HG02884 (cell line): ENCODE data around the gene RPS18.

Experiments
- ATAC-seq: cut with Tn5 transposase; IDR thresholded peaks from one replicate; pipeline ENCODE4 v1.9.1; 2021; ENCODE audit warnings: mild to moderate bottlenecking, moderate library complexity; ENCODE audit not compliant: unreplicated experiment

The RPS18 gene

GRCh38 chr6:33289784-33290315 is 18.0 kb downstream of the RPS18 start:
- no peak for ATAC-seq

DNA sequence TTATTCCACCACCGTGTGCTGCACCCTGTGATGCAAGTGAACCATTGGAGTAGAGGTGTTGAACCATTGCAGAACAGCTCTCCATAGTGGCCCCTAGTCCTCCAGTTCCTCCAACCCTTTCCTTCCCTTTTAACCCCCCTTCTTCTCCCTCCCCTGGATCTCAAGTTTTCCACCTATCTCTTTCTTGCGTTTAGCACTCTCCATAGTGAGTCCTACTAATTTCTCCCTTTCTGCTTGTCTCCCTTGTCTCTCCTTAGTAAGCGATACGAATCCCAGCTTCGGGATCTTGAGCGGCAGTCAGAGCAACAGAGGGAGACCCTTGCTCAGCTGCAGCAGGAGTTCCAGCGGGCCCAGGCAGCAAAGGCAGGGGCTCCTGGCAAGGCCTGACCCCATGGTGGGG is 18.6 kb downstream of the RPS18 start:
- no peak for ATAC-seq

DNA sequence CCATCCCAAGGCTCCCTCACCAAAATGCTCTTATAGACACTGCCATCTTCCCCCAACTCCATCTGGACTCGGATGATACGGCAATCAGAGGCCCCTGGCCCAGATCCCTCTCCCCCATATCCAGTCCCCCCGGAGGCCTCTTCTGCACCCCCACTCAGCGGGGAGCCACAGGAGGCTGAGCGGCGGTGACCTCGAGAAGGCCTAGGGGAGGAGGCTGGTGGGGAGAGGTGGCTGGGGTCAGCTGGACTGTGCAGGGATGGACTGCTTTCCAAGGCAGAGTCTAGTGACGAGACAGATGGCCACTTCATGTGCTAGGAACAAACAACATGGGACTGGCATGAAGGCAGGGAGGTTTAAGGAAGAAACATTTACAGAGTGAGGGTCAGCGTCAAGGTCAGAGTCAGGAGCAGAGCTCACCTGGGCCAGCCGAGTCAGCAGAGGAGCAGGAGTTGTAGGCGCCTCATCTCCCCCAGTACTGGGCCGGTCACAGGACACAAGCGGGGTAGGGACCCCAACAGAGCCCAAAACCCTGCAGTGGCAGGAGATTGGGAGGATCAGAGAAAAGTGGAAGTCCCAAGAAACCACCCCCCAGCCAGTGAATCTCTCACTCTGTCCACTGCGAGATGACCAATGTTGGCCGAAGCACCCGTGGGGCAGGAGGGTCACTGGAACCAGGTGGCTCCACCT is 21.3 kb downstream of the RPS18 start:
- no peak for ATAC-seq

DNA sequence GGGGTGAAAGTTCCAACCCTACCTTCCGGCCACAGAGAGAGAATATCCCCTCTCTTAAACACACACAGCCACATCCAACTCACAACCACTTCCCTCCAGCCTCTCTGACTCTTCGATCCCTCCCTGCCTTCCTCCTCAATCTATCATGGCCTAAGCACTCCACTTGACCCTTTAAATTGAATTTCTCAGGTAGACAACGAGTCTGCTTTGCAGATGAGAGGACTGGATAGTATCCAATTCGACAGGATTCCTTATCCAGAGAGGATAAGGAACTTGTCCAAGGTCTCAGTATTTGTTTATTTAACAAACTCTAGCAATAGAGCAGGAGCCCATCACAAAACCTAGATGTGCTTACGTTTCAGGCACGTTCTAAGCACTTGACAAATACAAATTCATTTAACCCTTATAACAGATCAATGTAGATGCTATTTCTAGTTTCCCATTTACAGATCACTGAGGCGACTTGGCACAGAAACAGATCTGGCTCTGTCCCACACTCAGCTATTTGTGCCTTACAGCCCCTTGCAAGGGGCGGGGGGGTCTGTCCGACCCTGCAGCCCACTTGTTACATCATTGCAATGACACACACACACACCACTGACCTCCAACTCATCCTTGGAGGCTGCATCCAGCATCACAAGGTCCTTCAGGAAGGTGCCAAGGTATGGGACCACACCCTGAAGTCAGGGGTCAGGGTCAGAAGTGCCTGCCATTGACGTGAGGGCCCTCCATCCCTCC is 22.4 kb downstream of the RPS18 start:
- ATAC-seq, result no peak

GRCh38 chr6:33295621-33296369 is 23.9 kb downstream of the RPS18 start:
- ATAC-seq, result no peak

DNA sequence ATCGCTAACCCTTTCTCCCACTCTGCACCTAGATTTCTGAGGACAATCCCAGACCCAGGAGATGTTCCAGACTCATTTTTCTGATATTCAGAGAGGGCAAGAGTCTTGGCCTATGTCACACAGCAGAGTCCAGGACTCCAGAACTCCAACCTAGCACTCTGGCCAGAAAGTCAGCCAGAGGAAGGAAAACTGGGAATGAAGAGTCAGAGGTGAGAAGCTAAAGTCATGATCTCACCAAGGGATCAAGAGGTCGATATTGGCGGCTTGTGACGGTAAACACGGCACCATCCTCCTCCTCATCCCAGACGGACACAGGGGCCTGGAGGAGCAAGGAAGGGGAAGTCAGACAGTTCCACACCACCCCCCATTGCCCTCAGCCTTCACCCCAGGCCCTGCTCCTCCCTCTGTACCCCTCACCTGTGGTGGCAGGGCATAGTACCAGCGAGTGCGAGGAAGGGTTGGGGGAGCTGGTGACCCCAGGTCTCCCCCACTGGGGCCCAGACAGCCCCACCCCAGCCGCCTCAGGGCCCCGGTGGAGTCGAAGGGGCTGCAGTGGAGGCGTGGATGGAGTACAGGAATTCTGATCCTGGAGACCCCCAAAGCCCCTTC is 25.0 kb downstream of the RPS18 start:
- ATAC-seq, result no peak

DNA sequence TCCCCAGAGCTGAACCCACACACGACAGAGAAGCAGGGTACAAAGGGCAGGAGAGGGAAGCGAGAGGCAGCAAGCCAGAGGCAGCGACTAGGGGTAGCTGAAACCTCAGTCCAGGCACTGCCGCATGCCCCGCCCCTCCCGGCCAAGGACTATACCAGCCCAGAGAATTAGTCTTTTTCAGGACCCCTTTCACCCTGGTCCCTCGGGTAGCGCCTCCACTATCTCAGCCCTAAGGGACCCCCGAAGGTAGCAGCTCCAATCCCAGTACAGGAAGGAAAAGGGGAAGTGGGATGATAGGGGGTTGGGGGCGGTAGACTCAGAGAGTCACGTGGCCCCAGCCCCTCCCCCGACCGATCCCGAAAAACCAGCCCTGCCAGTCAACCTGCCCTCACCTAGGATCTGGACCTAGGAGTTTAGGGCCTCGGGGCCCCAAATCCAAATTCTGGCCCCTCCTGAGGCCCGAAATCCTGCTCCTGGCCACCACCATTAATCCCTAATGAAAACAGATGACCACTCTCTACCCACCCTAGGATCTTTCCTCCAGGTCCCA is 25.6 kb downstream of the RPS18 start:
- no peak for ATAC-seq

DNA sequence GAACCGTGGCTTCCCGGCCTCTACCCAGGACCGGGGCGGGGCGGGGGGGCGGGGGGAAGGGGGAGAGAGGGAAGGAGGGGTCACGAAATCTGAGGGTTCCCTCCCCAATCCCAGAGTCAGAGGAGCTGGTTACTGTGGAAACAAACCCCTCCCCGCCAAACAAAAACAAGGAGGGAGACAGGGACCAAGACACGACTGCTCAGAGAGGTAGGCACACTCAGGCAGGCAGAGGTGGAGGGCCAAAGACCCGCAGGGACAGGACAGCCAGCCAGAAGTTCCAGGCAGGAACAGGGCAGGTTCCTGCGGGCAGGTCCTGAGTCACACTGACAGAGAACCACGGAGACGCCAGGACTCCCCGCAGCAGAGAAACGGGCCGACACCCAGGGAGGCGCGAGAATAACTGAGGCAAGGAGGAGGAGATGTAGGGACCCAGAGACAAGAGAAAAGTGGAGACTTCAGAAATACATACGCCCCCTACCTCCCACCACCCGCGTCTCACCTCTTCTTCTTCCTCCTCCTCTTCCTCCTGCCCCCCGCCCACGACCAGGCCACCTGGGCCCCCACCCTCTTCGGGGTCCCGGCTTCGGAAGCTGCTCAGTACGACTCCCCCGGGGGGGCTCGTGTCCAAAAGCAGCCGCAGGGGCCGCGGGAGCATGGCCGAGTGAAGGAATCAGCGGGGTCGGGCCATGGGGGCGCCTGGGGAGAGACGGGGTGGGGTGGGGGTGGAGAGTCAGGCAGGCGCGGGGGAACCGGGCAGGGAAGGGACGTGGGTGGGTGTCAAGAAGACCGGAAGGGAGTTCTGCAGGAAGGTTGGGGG is 26.3 kb downstream of the RPS18 start:
- ATAC-seq, result no peak

DNA sequence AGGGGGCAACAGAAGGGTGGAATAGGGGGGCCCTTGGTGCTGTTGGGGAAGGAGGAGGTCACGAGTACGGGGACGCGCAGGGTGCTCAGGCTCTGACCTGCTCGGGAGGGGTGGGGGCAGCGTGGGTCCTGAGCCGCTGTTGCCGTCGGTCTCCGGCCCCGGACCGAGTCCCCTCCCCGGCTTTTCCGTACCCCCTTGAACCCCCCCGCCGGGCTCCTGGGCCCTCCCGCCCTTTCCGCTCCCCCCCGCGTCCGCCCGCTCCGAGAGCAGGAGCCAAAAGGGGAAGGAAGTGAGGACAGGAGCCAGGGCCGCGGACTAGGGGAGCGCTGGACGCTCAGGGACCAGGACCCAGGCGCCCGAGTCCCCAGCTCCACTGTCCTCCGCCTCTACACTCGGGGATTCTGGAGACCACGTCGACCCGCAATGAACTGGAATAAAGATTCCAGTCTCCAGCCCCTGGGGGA is 26.9 kb downstream of the RPS18 start, which contains the start of gene RGL2:
RGL2 (minus strand) TSS at position 170 of the 464 bp plus-strand sequence. CDS start 332 bp downstream, outside the sequence.
- peak; percentile 16 for ATAC-seq

GRCh38 chr6:33299237-33299944 is 27.5 kb downstream of the RPS18 start:
- peak; percentile 55 for ATAC-seq

- no peak for ATAC-seq
Measured at GRCh38 chr6:33301877-33302276, 30.0 kb downstream of the RPS18 start.

GRCh38 chr6:33304216-33304615 is 32.3 kb downstream of the RPS18 start:
- ATAC-seq, result no peak

DNA sequence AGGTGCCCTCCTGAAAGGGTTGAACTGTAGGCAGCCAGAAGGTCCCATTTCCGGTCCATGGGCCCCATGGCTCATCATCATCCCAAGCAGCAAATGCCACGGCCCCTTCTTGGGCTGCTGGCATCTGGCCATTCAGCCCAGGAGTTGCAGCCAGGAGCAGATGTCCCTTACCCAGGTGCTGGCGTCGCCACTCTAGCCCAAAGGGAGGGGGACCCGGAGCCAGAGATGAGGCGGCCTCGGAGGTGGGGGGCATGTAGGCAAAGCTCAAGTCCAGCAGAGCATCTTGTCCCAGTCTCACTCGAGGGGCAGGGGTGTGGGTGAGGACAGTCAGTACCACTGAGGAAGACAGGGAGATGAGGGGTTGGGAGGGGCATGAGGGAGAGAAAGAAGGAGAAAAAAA is 33.2 kb downstream of the RPS18 start:
- no peak for ATAC-seq

GRCh38 chr6:33306356-33306755 is 34.5 kb downstream of the RPS18 start:
- ATAC-seq, result no peak

GRCh38 chr6:33312361-33313104 is 40.7 kb downstream of the RPS18 start:
- ATAC-seq, result no peak

DNA sequence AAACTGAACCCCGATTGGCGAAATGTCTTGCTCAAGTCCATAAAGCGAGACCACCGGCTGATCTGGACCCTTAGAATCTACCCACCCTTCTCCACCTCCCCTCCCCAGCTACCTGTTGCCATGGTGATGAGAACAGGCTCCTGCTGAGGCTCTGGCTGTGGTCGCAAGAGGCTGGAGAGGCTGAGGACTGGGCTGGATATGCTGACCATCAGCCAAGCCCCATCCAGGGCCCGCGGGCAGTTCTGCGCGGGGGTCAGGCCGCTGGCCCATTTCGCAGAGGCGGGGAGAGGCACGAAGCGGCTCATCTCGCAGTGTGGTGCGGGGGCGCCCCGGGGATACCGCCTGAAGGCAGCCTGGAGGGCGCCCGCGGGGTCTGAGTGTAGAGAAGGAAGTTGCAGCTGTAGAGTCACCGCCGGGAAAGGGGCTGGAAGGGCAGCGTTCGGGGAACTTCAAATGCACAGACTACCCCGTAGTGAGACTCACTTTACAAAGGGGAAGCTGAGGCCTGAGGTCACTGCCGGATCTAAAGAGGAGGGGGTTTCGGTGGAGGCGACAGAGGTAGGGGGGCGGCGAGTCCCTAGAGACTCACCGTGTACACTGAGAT is 41.3 kb downstream of the RPS18 start:
- ATAC-seq, result no peak

GRCh38 chr6:33313709-33314514 is 42.0 kb downstream of the RPS18 start, which contains the start of gene TAPBP:
Gene TAPBP (minus strand): TSS chr6:33314078. CDS start chr6:33314041, 37 bp downstream.
- ATAC-seq, result peak; percentile 37
